DND-41 (cell line): Measurements from ENCODE around the gene MORN5.

Source experiments
- ATAC-seq: fragments of 200-7000 bp; cut with Tn5 transposase; 3 replicates; pipeline ENCODE4 v1.9.1; 2021; ENCODE audit warnings: low read depth; ENCODE audit not compliant: insufficient read depth
- DNase-seq: peaks from one replicate; pipeline ENCODE4 v3.0.0-alpha.2; 2020
- H2AFZ ChIP-seq: 2 replicates; pipeline ENCODE4 v1.6.0; 2012; ENCODE audit warnings: low read depth, low read length
- H3K27ac ChIP-seq: 2 replicates; pipeline ENCODE4 v1.5.1; 2012; ENCODE audit warnings: low read length, inconsistent platforms
- H3K27me3 ChIP-seq: fragments of 200-600 bp; sonication (generic); 2 replicates; pipeline ENCODE4 v1.6.0; 2012; ENCODE audit warnings: low read length, mild to moderate bottlenecking, inconsistent platforms; ENCODE audit not compliant: insufficient read depth, poor library complexity
- H3K36me3 ChIP-seq: 2 replicates; pipeline ENCODE4 v1.5.1; 2012; ENCODE audit warnings: low read length, inconsistent platforms; ENCODE audit not compliant: insufficient read depth
- H3K4me1 ChIP-seq: 2 replicates; pipeline ENCODE4 v1.5.1; 2012; ENCODE audit warnings: mild to moderate bottlenecking, low read length; ENCODE audit not compliant: insufficient read depth
- H3K4me2 ChIP-seq: 2 replicates; pipeline ENCODE4 v1.6.0; 2012; ENCODE audit warnings: mild to moderate bottlenecking, moderate library complexity, low read length, inconsistent platforms; ENCODE audit not compliant: insufficient read depth
- H3K4me3 ChIP-seq, 2 experiments: fragments of 200-600 bp in 1 of 2; shearing (Covaris generic) in 1 of 2; 2 replicates each; pipeline ENCODE4 v1.5.1; 2012 to 2016; ENCODE audit warnings: inconsistent platforms in 2 of 2, low read length in 2 of 2, mild to moderate bottlenecking in 2 of 2, low read depth in 1 of 2, moderate library complexity in 1 of 2
- H3K79me2 ChIP-seq: 2 replicates; pipeline ENCODE4 v1.6.0; 2012; ENCODE audit warnings: low read length, inconsistent platforms; ENCODE audit not compliant: insufficient read depth
- H3K9ac ChIP-seq: 2 replicates; pipeline ENCODE4 v1.6.0; 2012; ENCODE audit warnings: low read depth, mild to moderate bottlenecking, inconsistent platforms, low read length, moderate library complexity
- H3K9me3 ChIP-seq: 2 replicates; pipeline ENCODE4 v1.5.1; 2012; ENCODE audit warnings: low read length, moderate library complexity, mild to moderate bottlenecking, inconsistent platforms; ENCODE audit not compliant: insufficient read depth, severe bottlenecking
- H4K20me1 ChIP-seq: 2 replicates; pipeline ENCODE4 v1.6.0; 2012; ENCODE audit warnings: low read length; ENCODE audit not compliant: insufficient read depth
- EZH2 ChIP-seq: IDR thresholded peaks from 3 replicates; pipeline ENCODE4 v1.6.1; 2012; ENCODE audit warnings: borderline replicate concordance, low read depth, mild to moderate bottlenecking, moderate library complexity, low read length, inconsistent platforms; ENCODE audit not compliant: severe bottlenecking
- TF ChIP-seq, protein P1 (sequence below): IDR thresholded peaks from 2 replicates; pipeline ENCODE4 v1.5.1; 2012; ENCODE audit warnings: borderline replicate concordance, low read length, moderate library complexity, mild to moderate bottlenecking; ENCODE audit not compliant: poor library complexity, severe bottlenecking; ENCODE audit errors: extremely low read depth

Gene MORN5

DNA sequence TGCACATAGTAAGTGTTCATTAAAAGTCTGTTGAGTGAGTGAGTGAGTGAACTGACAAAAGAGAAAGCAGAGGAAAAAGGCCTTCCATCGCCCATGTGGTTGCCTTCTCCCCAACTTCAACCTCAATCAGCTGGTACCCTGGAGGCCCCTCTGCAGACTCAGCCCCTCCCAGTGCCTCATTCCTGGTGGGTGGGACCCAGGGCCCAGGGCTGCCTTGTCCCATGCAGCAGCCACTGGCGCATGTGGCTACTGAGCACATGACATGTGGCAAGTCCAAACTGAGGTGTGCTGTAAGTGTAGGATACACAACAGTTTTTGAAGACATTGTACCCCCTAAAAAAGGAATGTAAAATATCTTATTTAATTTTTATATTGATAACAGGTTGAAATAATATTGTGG, 29.7 kb upstream of the MORN5 start:
- H3K4me3 ChIP-seq: no peak overlapping the region
- no peak overlapping the region for H3K27ac ChIP-seq
- H2AFZ ChIP-seq: no peak overlapping the region
- no peaks in the 10 kb centered on the region for H3K27me3 ChIP-seq
- H3K4me1 ChIP-seq: no peaks in the 10 kb centered on the region
- no peak for DNase-seq
- H3K9ac ChIP-seq: no peak overlapping the region
- no peaks in the 10 kb centered on the region for H3K9me3 ChIP-seq
- H3K4me2 ChIP-seq: no peak overlapping the region
- H3K79me2 ChIP-seq: no peaks in the 10 kb centered on the region
- no peaks in the 10 kb centered on the region; the same call in 1 of the 2 replicates for H4K20me1 ChIP-seq
- TF ChIP-seq, protein P1, sequence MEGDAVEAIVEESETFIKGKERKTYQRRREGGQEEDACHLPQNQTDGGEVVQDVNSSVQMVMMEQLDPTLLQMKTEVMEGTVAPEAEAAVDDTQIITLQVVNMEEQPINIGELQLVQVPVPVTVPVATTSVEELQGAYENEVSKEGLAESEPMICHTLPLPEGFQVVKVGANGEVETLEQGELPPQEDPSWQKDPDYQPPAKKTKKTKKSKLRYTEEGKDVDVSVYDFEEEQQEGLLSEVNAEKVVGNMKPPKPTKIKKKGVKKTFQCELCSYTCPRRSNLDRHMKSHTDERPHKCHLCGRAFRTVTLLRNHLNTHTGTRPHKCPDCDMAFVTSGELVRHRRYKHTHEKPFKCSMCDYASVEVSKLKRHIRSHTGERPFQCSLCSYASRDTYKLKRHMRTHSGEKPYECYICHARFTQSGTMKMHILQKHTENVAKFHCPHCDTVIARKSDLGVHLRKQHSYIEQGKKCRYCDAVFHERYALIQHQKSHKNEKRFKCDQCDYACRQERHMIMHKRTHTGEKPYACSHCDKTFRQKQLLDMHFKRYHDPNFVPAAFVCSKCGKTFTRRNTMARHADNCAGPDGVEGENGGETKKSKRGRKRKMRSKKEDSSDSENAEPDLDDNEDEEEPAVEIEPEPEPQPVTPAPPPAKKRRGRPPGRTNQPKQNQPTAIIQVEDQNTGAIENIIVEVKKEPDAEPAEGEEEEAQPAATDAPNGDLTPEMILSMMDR: no peak
- TF ChIP-seq EZH2: no peak
- no peak for ATAC-seq
- H3K36me3 ChIP-seq: no peaks in the 10 kb centered on the region

DNA sequence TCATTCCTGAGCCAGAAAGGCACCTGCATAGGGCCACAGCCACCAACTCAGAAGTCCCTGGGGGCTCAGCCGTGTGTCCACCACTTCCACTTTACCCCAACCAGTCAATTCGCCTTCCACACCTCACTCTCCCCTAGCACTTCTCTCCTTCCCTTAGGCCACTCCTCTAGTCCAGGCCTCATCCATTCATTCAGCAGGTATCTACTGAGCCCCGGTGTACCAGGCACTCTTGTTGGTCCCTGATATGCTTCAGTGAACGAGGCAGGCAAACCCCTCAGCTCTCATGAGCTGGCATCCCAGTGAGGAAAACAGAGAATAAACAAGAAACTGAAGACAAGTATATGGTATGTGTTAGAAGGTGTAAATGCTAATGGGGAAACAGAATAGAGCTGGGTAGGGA, 28.9 kb upstream of the MORN5 start:
- no peaks in the 10 kb centered on the region for H3K4me1 ChIP-seq
- no peaks in the 10 kb centered on the region for H3K9me3 ChIP-seq
- TF ChIP-seq, protein P1: no peak
- no peak for TF ChIP-seq EZH2
- H3K4me2 ChIP-seq: no peak overlapping the region
- H3K9ac ChIP-seq: no peak overlapping the region
- no peaks in the 10 kb centered on the region for H3K27me3 ChIP-seq
- ATAC-seq: no peak
- DNase-seq: no peak
- H3K79me2 ChIP-seq: no peaks in the 10 kb centered on the region
- no peaks in the 10 kb centered on the region for H4K20me1 ChIP-seq
- no peak overlapping the region for H3K4me3 ChIP-seq
- H3K27ac ChIP-seq: no peak overlapping the region
- no peak overlapping the region for H2AFZ ChIP-seq
- H3K36me3 ChIP-seq: no peaks in the 10 kb centered on the region

DNA sequence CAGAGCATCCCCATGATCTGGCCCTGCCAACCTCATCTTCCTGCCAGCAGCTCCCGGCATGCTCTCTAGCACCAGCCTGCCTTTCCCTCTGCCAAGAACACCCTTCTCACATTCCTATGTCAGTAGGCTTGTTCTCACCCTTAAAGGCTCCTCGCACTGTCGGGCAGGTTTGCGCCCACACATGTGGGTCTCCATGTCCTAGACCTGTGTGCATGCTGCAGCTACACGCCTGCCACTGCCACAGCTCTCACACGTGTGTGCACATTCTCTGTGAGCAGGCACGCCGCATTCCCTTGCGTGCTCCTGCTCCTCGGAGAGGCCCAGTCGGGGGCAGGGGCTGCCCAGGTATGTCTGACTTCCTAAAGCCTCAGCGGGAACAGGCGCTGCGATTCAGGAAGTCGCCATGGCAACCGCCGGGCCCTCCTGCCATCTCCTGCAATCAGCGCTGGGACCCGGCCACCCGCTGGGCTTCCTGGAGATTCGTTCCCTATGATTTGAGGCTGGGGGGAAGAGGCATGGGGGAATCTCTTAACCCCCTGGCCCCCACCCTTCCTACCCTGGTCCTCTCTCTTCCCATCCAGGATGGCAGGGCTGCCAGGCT, 28.2 kb upstream of the MORN5 start:
- Histone ChIP-seq H3K36me3 (no peaks in the 10 kb centered on the region), H4K20me1 (no peaks in the 10 kb centered on the region), H3K27me3 (no peaks in the 10 kb centered on the region), H3K4me2 (no peak overlapping the region), H3K27ac (no peak overlapping the region), H3K4me1 (no peaks in the 10 kb centered on the region), H3K79me2 (no peaks in the 10 kb centered on the region), H3K9ac (no peak overlapping the region), H2AFZ (no peak overlapping the region), H3K4me3 (no peak overlapping the region), H3K9me3 (no peaks in the 10 kb centered on the region)
- no peak for ATAC-seq
- no peak for DNase-seq
- TF ChIP-seq EZH2: no peak
- TF ChIP-seq, protein P1: no peak
